HUDEP-2 (cell line): ENCODE measurements around the gene CBLN1.

Experiments used
- DNase-seq, 76 experiments: peaks; one replicate each; lab custom pipeline; 2025; ENCODE audit not compliant: unreplicated experiment in 76 of 76; lab: John Stamatoyannopoulos, UW

The CBLN1 gene

DNA sequence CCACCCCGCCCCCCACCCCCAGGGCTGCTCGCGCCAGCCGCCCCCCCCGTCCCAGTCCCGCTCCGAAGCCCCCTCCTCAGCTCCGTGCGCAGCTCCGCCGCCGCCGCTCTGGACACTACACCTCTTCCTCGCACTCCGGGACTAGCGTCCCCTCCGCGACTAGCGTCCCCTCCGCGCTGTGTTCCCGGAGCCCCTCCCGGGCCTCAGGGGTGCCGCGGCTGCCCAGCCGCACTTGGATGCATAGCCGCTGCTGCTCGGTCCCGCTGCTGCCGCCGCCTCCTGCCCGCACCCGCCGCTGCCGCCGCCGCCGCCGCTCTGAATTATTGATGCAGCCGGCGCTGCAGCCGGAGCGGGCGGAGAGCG is at the start of gene CBLN1:
TSS of gene CBLN1 (minus strand) at position 359 of the 363 bp plus-strand sequence. CDS start 373 bp downstream, outside the sequence.
- DNase-seq: no peak

DNA sequence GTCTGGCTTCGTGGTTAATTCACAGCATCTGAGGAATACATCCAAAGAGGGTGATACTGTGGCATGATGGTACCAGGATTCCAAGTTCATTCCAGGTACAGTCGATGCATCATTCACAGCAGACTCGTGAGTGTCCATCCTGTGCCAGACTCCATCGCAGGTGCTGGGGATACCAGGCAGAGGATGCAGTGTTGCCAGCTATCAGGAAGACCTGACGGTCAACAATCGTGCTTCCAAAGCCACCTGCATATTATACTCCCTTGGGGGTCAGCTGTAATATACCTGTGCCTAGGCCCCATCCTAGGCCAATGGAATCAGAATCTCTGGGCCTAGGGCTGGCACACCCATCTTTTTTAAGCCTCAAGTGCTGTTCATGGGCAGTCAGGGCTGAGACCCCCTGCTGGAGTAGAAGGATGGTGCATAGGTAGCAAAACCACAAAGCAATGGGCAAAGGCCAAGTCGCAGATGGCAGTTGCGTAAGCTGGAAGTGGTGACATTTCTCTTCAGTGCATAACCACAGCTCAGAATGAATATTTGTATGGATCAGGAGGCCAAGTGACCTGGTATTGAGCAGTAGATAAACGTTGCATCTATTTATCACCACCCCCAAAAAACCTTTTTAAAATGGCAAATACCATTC is 49.0 kb upstream of the CBLN1 start:
- no peak for DNase-seq

DNA sequence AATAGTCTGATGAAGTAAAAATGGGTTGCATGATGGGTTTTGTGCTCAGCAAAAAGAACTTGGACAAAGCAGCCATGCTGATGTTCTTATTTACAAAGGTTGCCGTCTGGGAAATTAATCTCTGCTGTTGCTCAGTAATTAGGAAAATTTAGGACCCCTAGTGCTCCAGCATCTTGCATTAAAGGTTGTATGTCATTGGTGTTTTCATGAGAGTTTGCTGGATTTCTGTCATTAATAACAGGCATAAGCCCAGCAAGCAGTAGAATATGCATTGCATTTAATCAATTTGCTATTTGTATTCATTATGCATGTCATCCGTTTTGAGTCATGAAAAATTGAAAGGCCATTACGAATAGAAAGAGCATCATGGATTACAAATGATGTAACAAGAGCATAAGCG is 46.7 kb upstream of the CBLN1 start:
- no peak for DNase-seq

DNA sequence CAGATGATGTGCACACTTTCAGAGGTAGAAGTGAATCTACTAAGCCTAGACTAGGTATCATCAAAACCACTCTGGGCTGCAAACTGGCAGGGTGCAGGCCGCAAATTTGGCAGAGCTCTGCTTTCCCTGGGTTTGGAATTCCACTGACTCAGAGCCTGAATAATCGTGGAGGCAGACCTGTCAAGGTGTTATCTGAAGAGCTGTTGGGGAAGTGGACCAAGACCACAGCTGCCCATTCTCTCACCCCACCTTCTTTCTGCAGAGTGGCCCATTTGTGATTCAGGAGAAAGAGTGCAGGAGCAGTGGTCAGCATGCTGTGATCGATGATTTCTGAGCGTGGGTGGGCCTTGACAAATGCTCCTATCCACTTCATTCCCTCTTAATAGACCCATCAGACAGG is 45.8 kb upstream of the CBLN1 start:
- no peak for DNase-seq

DNA sequence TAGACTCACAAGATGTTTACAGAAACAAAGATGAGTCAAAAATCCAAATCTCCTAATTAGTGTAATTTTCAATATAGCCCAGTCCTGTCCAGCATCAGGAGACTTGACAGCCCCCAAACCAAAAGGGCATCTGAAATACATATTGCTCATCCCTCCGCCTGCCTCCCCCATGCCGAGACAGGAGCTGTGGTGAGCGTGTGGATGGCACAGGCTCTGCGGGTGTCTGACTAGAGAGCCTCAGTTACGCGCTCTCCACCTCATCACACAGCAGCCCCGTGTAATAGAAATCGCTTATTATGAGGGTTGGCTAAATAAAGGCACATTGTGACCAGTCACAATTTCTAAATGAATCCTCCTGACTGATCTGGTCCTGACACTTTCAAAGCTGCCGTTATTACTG is 43.1 kb upstream of the CBLN1 start:
- no peak for DNase-seq

DNA sequence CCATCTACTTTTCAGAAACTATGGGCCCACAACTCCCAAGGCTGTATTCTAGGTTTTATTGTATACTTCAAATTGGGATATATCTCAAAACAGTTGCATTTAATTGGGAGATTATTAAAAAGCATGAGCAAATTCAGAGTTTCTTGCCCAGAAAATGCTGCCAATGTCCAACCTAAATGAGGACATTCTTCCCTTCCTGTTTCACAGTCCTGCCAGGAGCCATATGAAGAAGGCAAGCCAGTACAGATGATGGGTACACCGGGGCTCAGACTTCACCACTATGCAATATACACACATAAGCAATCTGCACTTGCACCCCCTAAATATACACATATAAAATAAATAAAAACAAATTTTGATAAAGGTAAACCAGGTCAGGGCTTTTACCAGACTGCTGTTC is 34.0 kb upstream of the CBLN1 start:
- no peak for DNase-seq

DNA sequence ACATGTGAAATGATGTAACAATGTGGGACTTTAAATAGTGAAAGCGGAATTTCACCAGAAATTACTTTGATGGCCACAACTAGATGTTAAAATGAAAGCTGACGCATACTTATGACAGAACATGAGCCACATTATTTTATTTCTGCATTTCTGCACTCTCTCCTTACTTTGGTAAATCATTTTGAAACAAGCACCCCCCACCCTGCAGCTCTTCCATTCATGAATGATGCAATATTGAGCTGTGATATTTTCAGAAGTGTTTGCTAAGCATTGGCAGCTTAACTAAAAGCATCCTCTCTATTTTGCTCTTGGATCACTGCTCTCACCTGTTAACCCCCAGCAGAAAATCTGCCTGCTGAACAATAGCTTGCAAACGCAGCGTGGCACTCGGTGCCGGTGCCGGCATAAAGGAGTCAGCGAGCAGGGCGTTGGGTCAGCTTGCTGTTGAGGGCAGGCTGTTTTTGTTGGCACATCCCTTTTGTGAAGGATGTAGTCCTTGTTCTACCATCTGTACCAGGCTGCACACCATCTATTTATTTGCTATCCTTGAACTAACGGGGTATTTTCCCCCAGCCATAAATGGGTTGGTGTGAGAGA is 30.8 kb upstream of the CBLN1 start:
- no peak for DNase-seq

DNA sequence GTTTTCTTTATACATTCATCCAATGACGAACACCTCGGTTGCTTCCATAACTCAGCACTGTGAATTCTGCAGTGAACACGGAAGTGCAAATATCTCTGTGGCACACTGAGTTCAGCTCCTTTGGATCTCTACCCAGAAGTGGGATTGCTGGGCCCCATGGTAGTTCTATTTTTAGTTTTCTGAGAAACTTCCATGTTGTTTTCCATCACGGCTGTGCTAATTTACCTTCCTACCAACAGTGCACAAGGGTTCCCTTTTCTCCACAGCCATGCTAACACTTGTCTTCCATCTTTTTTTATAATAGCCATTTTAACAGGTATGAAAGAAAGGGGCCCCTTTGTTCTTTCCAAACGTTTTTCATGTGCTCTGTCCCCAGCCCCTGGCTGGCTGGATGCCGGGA is 30.2 kb upstream of the CBLN1 start:
- no peak for DNase-seq

DNA sequence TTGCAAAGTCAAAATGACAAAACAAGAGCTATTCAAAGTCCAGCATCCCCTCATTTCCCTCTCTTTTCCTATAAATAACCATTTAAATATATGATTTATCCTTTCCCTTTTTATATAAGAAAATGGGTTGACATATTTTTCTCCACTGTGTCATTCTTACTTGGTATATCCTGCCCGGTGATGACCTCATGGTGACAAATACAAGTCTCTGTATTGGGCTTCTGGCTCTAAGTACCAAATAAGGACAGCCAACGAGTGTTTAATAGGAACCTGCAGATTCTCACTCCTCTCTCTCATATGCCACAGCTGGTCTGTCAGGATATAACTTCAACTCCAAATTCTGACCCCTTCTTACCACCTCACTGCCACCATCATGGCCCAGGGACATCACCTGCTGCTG is 25.5 kb upstream of the CBLN1 start:
- DNase-seq: no peak

DNA sequence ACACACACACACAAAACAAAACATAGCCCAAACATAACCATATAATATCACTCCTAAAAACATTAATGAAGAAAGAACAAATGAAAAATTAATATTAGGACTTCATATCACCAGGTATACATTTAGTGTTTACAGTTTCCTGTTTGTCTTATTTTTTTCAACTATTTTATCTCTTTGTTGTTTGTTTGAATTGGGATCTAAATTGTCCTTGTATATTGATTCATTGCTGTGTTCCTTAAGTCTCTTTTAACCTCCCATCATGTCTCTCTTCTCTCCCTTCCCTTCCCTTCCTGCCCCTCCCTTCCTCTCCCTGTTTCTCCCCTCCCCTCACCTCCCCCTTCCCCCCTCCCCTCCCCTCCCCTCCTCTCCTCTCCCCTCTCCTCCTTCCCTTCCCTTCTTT is 23.8 kb upstream of the CBLN1 start:
- DNase-seq: no peak

DNA sequence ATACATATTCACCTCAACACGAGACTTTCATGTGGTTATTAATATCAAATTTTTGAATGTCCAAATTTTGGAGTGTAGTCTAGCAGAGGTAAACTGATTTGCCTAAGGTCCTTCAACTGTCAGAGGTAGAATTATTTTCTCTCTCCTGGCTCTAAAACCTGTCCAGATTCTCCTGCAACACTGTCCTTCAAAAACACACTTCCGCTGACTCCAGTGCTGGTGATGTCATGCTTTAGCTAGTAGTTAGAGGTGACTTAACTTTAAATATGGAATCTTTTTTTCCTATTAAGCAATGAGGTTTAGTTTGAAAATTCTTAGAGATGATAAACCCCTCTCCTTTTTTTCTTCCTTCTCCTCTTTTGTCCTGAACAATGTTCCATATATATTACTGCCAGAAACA is 10.8 kb upstream of the CBLN1 start:
- DNase-seq: no peak

DNA sequence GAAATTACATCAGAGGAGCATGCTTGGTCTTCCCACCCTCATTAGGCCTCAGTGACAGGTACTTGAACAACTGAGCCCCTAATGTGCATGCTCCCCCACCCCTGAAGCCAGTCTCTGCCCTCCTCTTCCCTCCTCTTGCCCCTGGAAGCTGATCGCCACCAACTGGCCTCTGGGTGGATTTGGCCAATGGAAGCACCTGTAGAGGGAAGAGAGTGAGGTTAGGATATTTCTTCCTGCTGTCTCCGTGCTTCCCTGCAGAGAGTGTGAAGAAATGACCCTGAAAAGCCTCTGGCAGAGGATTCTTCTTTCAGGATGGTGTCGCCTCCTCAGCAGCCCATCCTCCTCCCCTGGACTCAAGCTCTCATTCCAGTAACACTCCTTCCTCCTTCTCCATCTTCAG is 5.9 kb upstream of the CBLN1 start:
- no peak for DNase-seq

DNA sequence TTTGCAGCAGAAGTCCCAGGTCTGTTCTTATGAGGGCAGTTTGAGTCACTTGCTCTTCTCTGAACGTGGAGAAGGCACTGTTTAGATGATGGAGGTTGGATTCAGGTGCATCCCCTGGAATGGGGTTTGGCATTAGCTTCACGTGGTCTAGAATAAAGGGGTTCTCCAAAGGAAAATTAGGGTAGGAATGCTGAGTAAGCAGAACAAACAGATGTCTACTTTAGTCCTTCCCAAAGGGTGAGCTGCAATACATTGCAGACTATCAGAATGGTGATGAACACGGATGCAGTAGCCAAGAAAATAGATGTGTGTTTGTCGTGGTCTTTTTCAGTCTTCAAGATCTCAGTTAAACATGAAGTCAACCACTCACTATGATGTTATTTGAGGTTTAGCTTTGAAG is 3.3 kb upstream of the CBLN1 start:
- no peak for DNase-seq

DNA sequence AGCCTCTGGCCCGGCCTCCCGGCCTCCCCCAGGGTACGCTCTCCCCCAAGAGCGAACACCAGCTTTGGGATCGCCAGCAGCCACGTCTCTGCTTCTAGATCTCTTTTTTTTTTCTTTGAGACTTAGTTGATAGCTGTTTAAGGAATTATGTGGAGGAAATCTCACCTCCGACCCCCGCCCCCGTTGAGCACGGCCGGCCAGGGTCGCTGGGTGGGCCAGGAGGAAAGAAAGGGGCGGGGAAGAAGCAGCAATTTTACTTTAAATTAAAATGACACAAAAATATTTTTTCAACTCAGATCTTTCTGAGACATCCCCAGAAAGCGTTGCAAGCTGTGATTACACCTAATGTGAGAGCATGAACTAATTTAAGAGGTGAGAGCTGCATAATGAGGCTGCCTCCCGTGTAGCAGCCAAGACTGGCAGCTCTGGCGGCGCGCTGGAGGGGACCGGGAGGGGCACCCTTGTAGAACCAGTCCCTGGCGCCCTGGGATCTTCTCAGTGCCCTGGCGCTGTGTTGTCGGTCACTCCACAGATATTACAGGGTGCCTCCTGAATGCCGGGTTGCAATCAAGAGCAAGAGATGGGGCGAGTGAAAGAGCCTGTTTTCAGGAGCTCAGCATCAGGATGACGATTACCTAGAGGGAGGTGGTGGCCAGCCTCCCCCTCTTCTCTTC is 1.9 kb upstream of the CBLN1 start:
- DNase-seq: no peak

DNA sequence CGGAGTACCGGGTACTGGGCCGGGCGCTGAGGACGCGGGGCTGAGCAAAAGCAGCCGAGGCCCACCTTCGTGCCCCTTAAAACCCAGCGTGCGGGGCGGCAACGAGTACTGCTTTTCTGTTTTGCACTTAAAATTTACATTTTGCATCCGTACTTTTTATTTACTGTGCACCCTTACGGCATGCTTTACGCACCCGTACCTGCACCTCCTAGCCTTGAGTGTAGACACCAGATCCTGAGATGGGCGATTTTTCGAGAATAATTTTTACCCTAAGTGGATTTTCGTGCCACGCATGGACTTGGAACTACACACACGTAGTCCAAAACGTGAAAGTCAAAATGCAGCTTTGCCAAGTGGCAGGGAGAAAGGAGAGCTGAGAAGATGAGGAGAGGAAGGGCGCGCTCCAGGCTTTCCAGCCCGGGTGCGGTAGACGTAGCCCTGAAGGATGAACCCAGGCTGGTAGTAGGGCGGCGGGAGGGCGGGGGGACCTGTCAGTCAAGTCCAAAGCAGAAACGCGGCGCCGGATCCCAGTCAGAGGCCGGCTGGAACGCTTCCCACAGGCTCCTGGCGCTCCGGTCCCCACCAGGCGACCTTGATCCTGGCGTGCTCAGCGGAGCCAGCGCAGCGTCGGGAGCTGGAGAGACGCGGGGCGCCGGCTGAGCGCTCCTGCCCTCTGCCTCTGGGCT is 1.2 kb upstream of the CBLN1 start:
- peak in 2 of 76 experiments; percentile 3 for DNase-seq

DNA sequence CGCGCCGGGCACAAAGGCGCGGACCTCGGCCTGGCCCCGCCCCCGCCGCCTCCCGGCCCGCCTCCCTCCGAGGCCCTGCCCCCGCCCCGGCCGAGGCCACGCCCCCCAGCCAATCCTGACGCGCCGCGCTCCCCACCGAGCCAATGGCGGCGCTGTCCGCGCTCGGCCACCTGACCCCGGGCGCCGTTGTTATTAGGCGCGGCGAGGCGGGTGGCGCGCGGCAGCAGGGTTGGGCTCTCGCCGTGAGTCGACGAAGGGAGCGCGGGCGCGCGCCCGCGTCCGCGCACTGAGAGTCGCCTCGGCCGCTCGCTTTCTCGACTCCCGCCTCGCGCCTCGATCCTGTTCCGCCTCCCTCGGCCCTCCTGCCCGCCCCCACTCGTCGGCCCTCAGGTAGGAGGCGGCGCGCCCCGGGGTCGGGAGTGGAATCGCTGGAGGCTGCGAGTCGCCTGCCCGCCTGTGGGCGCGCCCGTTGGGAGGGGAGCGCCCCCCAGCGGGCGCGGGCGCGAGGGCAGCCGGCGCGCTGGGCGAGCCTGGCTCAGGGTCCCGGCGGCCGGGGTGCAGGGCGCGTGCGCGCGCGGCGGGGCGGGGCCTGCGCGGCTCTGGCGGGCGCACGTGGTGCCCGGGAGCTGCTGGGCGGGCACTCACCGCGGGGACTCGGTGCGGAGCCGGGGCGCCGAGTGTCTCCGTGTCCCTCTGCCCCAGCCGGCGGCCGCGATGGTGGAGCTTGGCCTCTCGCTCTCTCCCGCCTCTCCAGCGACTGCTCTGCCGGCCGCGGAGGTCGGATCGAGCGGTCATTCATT is 405 bp upstream of the CBLN1 start:
- peak in 75 of 76 experiments; percentile 18 to 91 (median 79) for DNase-seq

DNA sequence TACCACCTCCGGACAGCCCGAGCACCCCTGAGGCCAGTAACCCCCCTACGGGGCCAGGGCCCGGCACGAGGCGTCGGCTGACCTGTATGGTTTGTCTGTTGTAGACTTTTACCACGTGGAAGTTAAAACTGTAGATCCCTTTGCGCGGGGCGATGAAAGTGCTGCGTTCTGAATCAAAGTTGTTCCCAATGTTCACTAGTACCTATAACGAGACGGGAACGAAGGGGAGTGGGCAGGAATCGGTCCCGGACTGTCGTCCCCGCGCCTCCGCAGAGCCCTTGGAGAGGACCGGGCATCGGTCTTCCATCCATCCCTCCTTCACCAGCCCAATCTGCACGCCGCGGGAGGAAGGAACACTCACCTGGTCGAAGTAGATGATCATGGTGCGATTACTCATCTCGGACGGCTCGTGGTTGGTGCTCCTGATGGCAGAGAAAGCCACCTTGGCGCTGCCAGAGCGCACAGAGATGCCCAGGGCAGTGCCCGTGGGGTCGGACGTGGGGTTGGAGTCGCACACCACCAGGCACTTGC is 732 bp downstream of the CBLN1 start:
- peak in 1 of 76 experiments; percentile 3 for DNase-seq

DNA sequence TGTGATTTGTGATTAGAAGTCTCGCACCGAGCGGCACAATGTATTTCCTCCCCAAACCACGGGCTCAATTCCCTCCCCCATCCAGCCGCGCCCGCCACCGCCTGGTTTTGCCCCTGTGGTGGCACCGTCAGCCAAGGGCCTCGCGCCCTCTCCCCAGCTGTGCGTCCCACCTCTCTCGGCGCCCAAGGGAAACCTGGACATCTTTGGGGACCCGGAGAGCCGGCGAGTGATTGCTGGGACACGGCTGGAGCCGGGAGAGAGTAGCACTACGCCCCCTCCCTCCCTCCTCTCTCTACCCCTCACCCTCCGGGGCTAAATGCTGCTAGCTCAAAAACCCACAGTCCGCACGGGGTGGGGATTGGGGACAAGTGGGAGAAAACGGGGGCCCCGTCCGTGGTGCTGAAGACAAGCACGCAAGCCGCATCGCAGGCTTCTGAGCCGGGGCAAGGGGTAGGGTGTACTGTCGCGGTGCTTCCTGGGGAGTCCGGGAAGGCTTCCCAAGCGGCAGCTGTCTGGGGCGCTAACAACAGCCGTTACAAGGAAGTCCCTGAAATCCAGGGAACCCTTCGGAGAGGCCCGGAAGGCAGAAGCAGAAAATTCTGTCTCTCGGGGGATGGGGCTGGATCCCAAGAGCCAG is 1.4 kb downstream of the CBLN1 start:
- no peak for DNase-seq

DNA sequence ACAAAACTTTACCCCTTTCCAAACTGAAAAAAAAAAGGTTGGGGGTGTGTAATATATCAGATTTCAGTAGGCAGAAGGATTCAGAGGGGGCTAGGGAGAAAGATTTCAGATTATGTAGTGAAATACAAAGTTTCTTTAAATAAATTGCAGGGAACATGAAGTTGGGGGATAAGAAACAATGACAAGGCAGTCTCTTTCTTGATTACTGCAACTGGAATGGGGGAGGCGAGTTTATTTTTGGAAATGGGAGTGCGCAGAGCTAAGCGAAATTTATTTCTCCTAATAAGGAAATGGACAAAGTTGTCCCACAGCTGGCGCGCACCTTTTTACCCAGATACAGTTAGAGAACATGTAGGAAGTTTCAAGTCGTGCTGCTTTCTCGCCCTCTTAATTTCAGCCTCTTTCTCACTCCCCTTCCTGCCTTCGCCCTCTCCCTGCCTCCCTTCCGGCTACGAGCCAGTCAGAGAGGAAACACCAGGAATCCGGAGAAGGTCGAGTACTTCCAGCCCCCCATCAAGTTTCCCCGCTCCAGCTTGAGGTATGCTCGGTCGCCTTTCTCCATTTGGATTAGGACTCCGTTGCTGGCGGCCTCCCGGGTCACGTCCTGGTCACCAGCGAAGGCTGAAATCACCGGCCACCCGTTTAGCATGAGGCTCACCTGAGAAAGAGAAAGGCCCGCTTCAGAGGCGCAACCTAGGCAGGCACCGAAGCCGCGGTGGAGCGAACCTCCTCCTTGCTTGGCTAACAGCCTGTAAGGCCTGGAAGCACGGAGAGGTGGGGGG is 2.5 kb downstream of the CBLN1 start:
- DNase-seq: no peak

DNA sequence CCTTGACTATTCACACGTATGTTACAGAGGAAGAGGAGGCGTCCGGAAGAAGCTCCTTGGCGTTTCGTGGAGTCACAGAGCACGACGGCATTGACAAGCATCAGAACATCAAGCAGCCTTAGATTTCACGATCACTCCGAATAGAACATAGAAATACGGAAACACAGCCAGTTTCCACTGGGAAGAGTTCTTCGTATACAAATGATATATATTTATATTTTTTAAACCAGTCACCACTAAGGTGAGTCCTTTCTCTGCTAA is 3.1 kb downstream of the CBLN1 start:
- DNase-seq: no peak
